H7 (cell line): ENCODE results near the gene PRSS38. TPM values are rescaled to one million over a fixed set of nuclear protein-coding genes. Genes with fewer than 3 reads are reported as not detected.
"Not testable (repeated sequence)": the region's sequence is repeated elsewhere in the genome, so short reads cannot be mapped to it uniquely, and the experiment has no call there.

Source experiments
- DNase-seq: peaks from one replicate; pipeline ENCODE4 v3.0.0; 2012
- H3K27me3 ChIP-seq: 2 replicates; pipeline ENCODE4 v1.6.0; 2011; ENCODE audit warnings: mild to moderate bottlenecking, low read length; ENCODE audit not compliant: control insufficient read depth, insufficient read depth
- H3K36me3 ChIP-seq: replicated peaks from 2 replicates; pipeline ENCODE4 v1.5.1; 2011; ENCODE audit warnings: low read length; ENCODE audit not compliant: control insufficient read depth, insufficient read depth
- H3K4me3 ChIP-seq: 2 replicates; pipeline ENCODE4 v1.5.1; 2011; ENCODE audit warnings: low read depth, mild to moderate bottlenecking, control low read depth, low read length, moderate library complexity; ENCODE audit not compliant: insufficient read depth
- total RNA-seq: library from RNA; depleted of rRNA; stranded (reverse); fragments of >200 nt; shearing (Covaris generic); gene quantifications from 2 replicates; pipeline ENCODE4 v1.2.3, GENCODE V29; 2014

Gene PRSS38
- total RNA-seq, 1 experiment from 2014 or later: not detected

- Histone ChIP-seq H3K4me3 (no peak overlapping the region), H3K36me3 (no peaks in the 10 kb centered on the region), H3K27me3 (no peaks in the 10 kb centered on the region)
- DNase-seq: no peak
Measured at GRCh38 chr1:227838181-227838580, 22.7 kb downstream of the PRSS38 start.

- DNase-seq: no peak
- Histone ChIP-seq H3K27me3 (no peaks in the 10 kb centered on the region), H3K4me3 (no peak overlapping the region), H3K36me3 (no peaks in the 10 kb centered on the region)
Measured at GRCh38 chr1:227841096-227841495, 25.6 kb downstream of the PRSS38 start.

GRCh38 chr1:227844320-227845146 is 29.1 kb downstream of the PRSS38 start:
- Histone ChIP-seq H3K27me3 (no peaks in the 10 kb centered on the region), H3K36me3 (no peaks in the 10 kb centered on the region), H3K4me3 (no peak overlapping the region)
- DNase-seq: no peak

GRCh38 chr1:227845147-227845458 is 29.6 kb downstream of the PRSS38 start:
- Histone ChIP-seq H3K36me3 (no peaks in the 10 kb centered on the region), H3K4me3 (no peak overlapping the region), H3K27me3 (no peaks in the 10 kb centered on the region)
- no peak for DNase-seq

GRCh38 chr1:227845519-227845918 is 30.0 kb downstream of the PRSS38 start:
- no peak for DNase-seq
- H3K4me3 ChIP-seq: no peak overlapping the region
- no peaks in the 10 kb centered on the region for H3K36me3 ChIP-seq
- H3K27me3 ChIP-seq: no peaks in the 10 kb centered on the region

GRCh38 chr1:227846265-227846858 is 30.9 kb downstream of the PRSS38 start:
- no peaks in the 10 kb centered on the region for H3K27me3 ChIP-seq
- H3K36me3 ChIP-seq: no peaks in the 10 kb centered on the region
- no peak overlapping the region for H3K4me3 ChIP-seq
- DNase-seq: no peak

GRCh38 chr1:227847046-227847445 is 31.6 kb downstream of the PRSS38 start:
- not testable (repeated sequence) for H3K27me3 ChIP-seq, H3K36me3 ChIP-seq, DNase-seq, H3K4me3 ChIP-seq

GRCh38 chr1:227848430-227848932 is 33.0 kb downstream of the PRSS38 start:
- no peak for DNase-seq
- no peak overlapping the region for H3K4me3 ChIP-seq
- H3K27me3 ChIP-seq: no peaks in the 10 kb centered on the region
- H3K36me3 ChIP-seq: no peaks in the 10 kb centered on the region

GRCh38 chr1:227849251-227849650 is 33.8 kb downstream of the PRSS38 start:
- DNase-seq: no peak
- Histone ChIP-seq H3K27me3 (no peaks in the 10 kb centered on the region), H3K36me3 (no peaks in the 10 kb centered on the region), H3K4me3 (no peak overlapping the region)

- H3K4me3 ChIP-seq: no peak overlapping the region
- no peak for DNase-seq
Measured at GRCh38 chr1:227854189-227854588, 38.7 kb downstream of the PRSS38 start.

GRCh38 chr1:227855687-227856086 is 40.2 kb downstream of the PRSS38 start:
- Histone ChIP-seq H3K27me3 (no peaks in the 10 kb centered on the region), H3K4me3 (no peak overlapping the region), H3K36me3 (no peaks in the 10 kb centered on the region)
- no peak for DNase-seq

More at GRCh38 chr1:227854189-227854588, 38.7 kb downstream of the PRSS38 start:
- Histone ChIP-seq H3K27me3 (no peaks in the 10 kb centered on the region), H3K36me3 (no peaks in the 10 kb centered on the region)

GRCh38 chr1:227856147-227856858 is 40.8 kb downstream of the PRSS38 start:
- no peak overlapping the region for H3K4me3 ChIP-seq
- DNase-seq: no peak
- H3K27me3 ChIP-seq: no peaks in the 10 kb centered on the region
- H3K36me3 ChIP-seq: no peaks in the 10 kb centered on the region

- Histone ChIP-seq H3K4me3 (no peak overlapping the region), H3K36me3 (no peaks in the 10 kb centered on the region), H3K27me3 (no peaks in the 10 kb centered on the region)
- DNase-seq: no peak
Measured at GRCh38 chr1:227864882-227865281, 49.4 kb downstream of the PRSS38 start.

- H3K36me3 ChIP-seq: no peaks in the 10 kb centered on the region
- H3K4me3 ChIP-seq: no peak overlapping the region
- no peaks in the 10 kb centered on the region for H3K27me3 ChIP-seq
- no peak for DNase-seq
Measured at GRCh38 chr1:227869279-227869842, 53.9 kb downstream of the PRSS38 start.
